HEK293 (cell line): ENCODE measurements around the gene DHRS12.
A peak's percentile ranks its signal among the peaks of the same experiment; 100 is the strongest.

Source experiments
- MYNN ChIP-seq: fragments of 450-650 bp; formaldehyde crosslinking; IDR thresholded peaks from 2 replicates; pipeline ENCODE4 v1.5.1; 2016; ENCODE audit warnings: missing biosample characterization, missing genetic modification characterization, borderline replicate concordance
- OSR2 ChIP-seq: fragments of 450-650 bp; formaldehyde crosslinking; IDR thresholded peaks from 2 replicates; pipeline ENCODE4 v1.5.1; 2016; ENCODE audit warnings: missing biosample characterization, missing genetic modification characterization
- PRDM1 ChIP-seq: fragments of 450-650 bp; formaldehyde crosslinking; IDR thresholded peaks from 2 replicates; pipeline ENCODE4; 2016; ENCODE audit warnings: missing biosample characterization, missing genetic modification characterization
- PRDM4 ChIP-seq: fragments of 450-650 bp; formaldehyde crosslinking; IDR thresholded peaks from 2 replicates; pipeline ENCODE4 v1.5.1; 2017; ENCODE audit warnings: missing biosample characterization, missing genetic modification characterization
- PRDM6 ChIP-seq: fragments of 450-650 bp; formaldehyde crosslinking; IDR thresholded peaks from 2 replicates; pipeline ENCODE4 v1.5.1; 2017; ENCODE audit warnings: missing biosample characterization, missing genetic modification characterization
- SALL2 ChIP-seq: fragments of 450-650 bp; formaldehyde crosslinking; IDR thresholded peaks from 2 replicates; pipeline ENCODE4 v1.5.0; 2017; ENCODE audit warnings: missing biosample characterization, mild to moderate bottlenecking, missing genetic modification characterization, borderline replicate concordance
- SP3 ChIP-seq: fragments of 450-650 bp; formaldehyde crosslinking; IDR thresholded peaks from 2 replicates; pipeline ENCODE4 v1.5.1; 2016; ENCODE audit warnings: missing biosample characterization, missing genetic modification characterization
- SP7 ChIP-seq: fragments of 450-650 bp; formaldehyde crosslinking; IDR thresholded peaks from 2 replicates; pipeline ENCODE4 v1.5.1; 2016; ENCODE audit warnings: missing biosample characterization, missing genetic modification characterization
- ZBTB7A ChIP-seq: fragments of 450-650 bp; formaldehyde crosslinking; IDR thresholded peaks from 2 replicates; pipeline ENCODE4 v1.5.1; 2016; ENCODE audit warnings: low read depth, missing biosample characterization, missing genetic modification characterization
- ZFP37 ChIP-seq: fragments of 450-650 bp; formaldehyde crosslinking; IDR thresholded peaks from 2 replicates; pipeline ENCODE4 v1.5.1; 2016; ENCODE audit warnings: missing biosample characterization, missing genetic modification characterization
- ZNF140 ChIP-seq: fragments of 450-650 bp; formaldehyde crosslinking; IDR thresholded peaks from 2 replicates; pipeline ENCODE4 v1.5.1; 2016; ENCODE audit warnings: missing biosample characterization, missing genetic modification characterization
- ZNF2 ChIP-seq: fragments of 450-650 bp; formaldehyde crosslinking; IDR thresholded peaks from 2 replicates; pipeline ENCODE4 v1.5.1; 2016; ENCODE audit warnings: missing biosample characterization, missing genetic modification characterization
- ZNF221 ChIP-seq: fragments of 450-650 bp; formaldehyde crosslinking; IDR thresholded peaks from 2 replicates; pipeline ENCODE4 v1.5.1; 2017; ENCODE audit warnings: missing biosample characterization, missing genetic modification characterization, borderline replicate concordance
- ZNF24 ChIP-seq: fragments of 450-650 bp; formaldehyde crosslinking; IDR thresholded peaks from 2 replicates; pipeline ENCODE4 v1.5.1; 2016; ENCODE audit warnings: missing biosample characterization, missing genetic modification characterization
- ZNF248 ChIP-seq: fragments of 450-650 bp; formaldehyde crosslinking; IDR thresholded peaks from 2 replicates; pipeline ENCODE4 v1.5.1; 2017; ENCODE audit warnings: missing biosample characterization, missing genetic modification characterization
- ZNF324 ChIP-seq: fragments of 450-650 bp; formaldehyde crosslinking; IDR thresholded peaks from 2 replicates; pipeline ENCODE4 v1.5.1; 2016; ENCODE audit warnings: missing biosample characterization, missing genetic modification characterization
- ZNF366 ChIP-seq: fragments of 450-650 bp; formaldehyde crosslinking; conservative IDR thresholded peaks from 2 replicates; pipeline ENCODE4 v1.5.1; 2016; ENCODE audit warnings: missing biosample characterization, missing genetic modification characterization
- ZNF394 ChIP-seq: fragments of 450-650 bp; formaldehyde crosslinking; IDR thresholded peaks from 2 replicates; pipeline ENCODE4 v1.5.1; 2016; ENCODE audit warnings: missing biosample characterization, missing genetic modification characterization, mild to moderate bottlenecking, moderate library complexity, borderline replicate concordance
- ZNF416 ChIP-seq: fragments of 450-650 bp; formaldehyde crosslinking; IDR thresholded peaks from 2 replicates; pipeline ENCODE4 v1.5.1; 2016; ENCODE audit warnings: missing biosample characterization, missing genetic modification characterization
- ZNF510 ChIP-seq: fragments of 450-650 bp; formaldehyde crosslinking; IDR thresholded peaks from 2 replicates; pipeline ENCODE4 v1.5.1; 2018; ENCODE audit warnings: mild to moderate bottlenecking, missing genetic modification characterization, missing biosample characterization; ENCODE audit not compliant: insufficient replicate concordance
- ZNF558 ChIP-seq: fragments of 450-650 bp; formaldehyde crosslinking; IDR thresholded peaks from 2 replicates; pipeline ENCODE4 v1.5.1; 2016; ENCODE audit warnings: missing biosample characterization, missing genetic modification characterization
- ZNF596 ChIP-seq: fragments of 450-650 bp; IDR thresholded peaks from 2 replicates; pipeline ENCODE4 v1.5.0; 2018; ENCODE audit warnings: missing biosample characterization, mild to moderate bottlenecking, missing genetic modification characterization, moderate library complexity
- ZNF600 ChIP-seq: fragments of 450-650 bp; formaldehyde crosslinking; IDR thresholded peaks from 2 replicates; pipeline ENCODE4 v1.5.1; 2016; ENCODE audit warnings: missing biosample characterization, missing genetic modification characterization
- ZNF624 ChIP-seq: fragments of 450-650 bp; formaldehyde crosslinking; IDR thresholded peaks from 2 replicates; pipeline ENCODE4 v1.5.1; 2017; ENCODE audit warnings: missing biosample characterization, missing genetic modification characterization
- ZNF658 ChIP-seq: fragments of 450-650 bp; formaldehyde crosslinking; IDR thresholded peaks from 2 replicates; pipeline ENCODE4; 2016; ENCODE audit warnings: missing biosample characterization, missing genetic modification characterization
- ZNF785 ChIP-seq: fragments of 450-650 bp; formaldehyde crosslinking; IDR thresholded peaks from 2 replicates; pipeline ENCODE4 v1.5.1; 2016; ENCODE audit warnings: missing biosample characterization, missing genetic modification characterization
- ZNF837 ChIP-seq: fragments of 450-650 bp; formaldehyde crosslinking; IDR thresholded peaks from 2 replicates; pipeline ENCODE4 v1.5.1; 2016; ENCODE audit warnings: missing biosample characterization, missing genetic modification characterization
- ZSCAN23 ChIP-seq: fragments of 450-650 bp; formaldehyde crosslinking; IDR thresholded peaks from 2 replicates; pipeline ENCODE4 v1.5.1; 2016; ENCODE audit warnings: missing biosample characterization, missing genetic modification characterization
- TF ChIP-seq, protein P1 (sequence below): fragments of 450-650 bp; formaldehyde crosslinking; IDR thresholded peaks from 2 replicates; pipeline ENCODE4 v1.5.1; 2016; ENCODE audit warnings: missing biosample characterization, missing genetic modification characterization
- TF ChIP-seq, protein P2 (sequence below): fragments of 450-650 bp; formaldehyde crosslinking; optimal IDR thresholded peaks from 2 replicates; pipeline ENCODE3; 2016; ENCODE audit warnings: missing biosample characterization, mild to moderate bottlenecking, missing genetic modification characterization
- TF ChIP-seq, protein P3 (sequence below): fragments of 450-650 bp; formaldehyde crosslinking; IDR thresholded peaks from 2 replicates; pipeline ENCODE4 v1.5.1; 2016; ENCODE audit warnings: missing biosample characterization, missing genetic modification characterization

Gene DHRS12

GRCh38 chr13:51785712-51786424 lies 18.1 kb downstream of the DHRS12 start (continued):
- peak; percentile 71 for TF ChIP-seq MYNN (tag by site-specific recombination)
- TF ChIP-seq ZNF837 (tag by site-specific recombination), result no peak
- no peak for TF ChIP-seq ZNF2 (tag by site-specific recombination)
- TF ChIP-seq ZNF510 (tag by site-specific recombination), result no peak
- TF ChIP-seq, protein P1, sequence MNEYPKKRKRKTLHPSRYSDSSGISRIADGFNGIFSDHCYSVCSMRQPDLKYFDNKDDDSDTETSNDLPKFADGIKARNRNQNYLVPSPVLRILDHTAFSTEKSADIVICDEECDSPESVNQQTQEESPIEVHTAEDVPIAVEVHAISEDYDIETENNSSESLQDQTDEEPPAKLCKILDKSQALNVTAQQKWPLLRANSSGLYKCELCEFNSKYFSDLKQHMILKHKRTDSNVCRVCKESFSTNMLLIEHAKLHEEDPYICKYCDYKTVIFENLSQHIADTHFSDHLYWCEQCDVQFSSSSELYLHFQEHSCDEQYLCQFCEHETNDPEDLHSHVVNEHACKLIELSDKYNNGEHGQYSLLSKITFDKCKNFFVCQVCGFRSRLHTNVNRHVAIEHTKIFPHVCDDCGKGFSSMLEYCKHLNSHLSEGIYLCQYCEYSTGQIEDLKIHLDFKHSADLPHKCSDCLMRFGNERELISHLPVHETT, result peak; percentile 46; the same call in 1 of the 2 replicates
- TF ChIP-seq PRDM1 (tag by site-specific recombination), result peak; percentile 80
- no peak for TF ChIP-seq ZNF416 (tag by site-specific recombination)
- peak; percentile 95 for TF ChIP-seq OSR2
- peak; percentile 73; the same call in 1 of the 2 replicates for TF ChIP-seq ZNF558 (tag by site-specific recombination)
- TF ChIP-seq SP3 (tag by site-specific recombination), result no peak
- peak; percentile 30; the same call in 1 of the 2 replicates for TF ChIP-seq ZNF394 (tag by site-specific recombination)
- TF ChIP-seq ZNF140 (tag by site-specific recombination), result peak; percentile 40; the same call in 1 of the 2 replicates
- TF ChIP-seq PRDM6 (tag by site-specific recombination), result peak; percentile 58
- 0 out of 2 replicates have a peak, but pooled peaks have one; percentile 26 for TF ChIP-seq ZNF596
- TF ChIP-seq ZBTB7A (tag by site-specific recombination), result no peak
- peak; percentile 61 for TF ChIP-seq ZNF366
- TF ChIP-seq, protein P2, sequence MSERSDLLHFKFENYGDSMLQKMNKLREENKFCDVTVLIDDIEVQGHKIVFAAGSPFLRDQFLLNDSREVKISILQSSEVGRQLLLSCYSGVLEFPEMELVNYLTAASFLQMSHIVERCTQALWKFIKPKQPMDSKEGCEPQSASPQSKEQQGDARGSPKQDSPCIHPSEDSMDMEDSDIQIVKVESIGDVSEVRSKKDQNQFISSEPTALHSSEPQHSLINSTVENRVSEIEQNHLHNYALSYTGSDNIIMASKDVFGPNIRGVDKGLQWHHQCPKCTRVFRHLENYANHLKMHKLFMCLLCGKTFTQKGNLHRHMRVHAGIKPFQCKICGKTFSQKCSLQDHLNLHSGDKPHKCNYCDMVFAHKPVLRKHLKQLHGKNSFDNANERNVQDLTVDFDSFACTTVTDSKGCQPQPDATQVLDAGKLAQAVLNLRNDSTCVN (tag by site-specific recombination), result peak; percentile 19
- peak; percentile 80 for TF ChIP-seq ZNF600 (tag by site-specific recombination)
- no peak for TF ChIP-seq ZNF658 (tag by site-specific recombination)
- peak; percentile 71 for TF ChIP-seq PRDM4 (tag by site-specific recombination)
- TF ChIP-seq ZNF248 (tag by site-specific recombination), result no peak
- TF ChIP-seq ZNF785 (tag by site-specific recombination), result no peak
- TF ChIP-seq SP7, result peak; percentile 81
- no peak for TF ChIP-seq ZNF624
- 0 out of 2 replicates have a peak, but pooled peaks have one; percentile 32 for TF ChIP-seq ZFP37 (tag by site-specific recombination)
- peak; percentile 81 for TF ChIP-seq ZNF324 (tag by site-specific recombination)
- TF ChIP-seq ZSCAN23 (tag by site-specific recombination), result peak; percentile 57; the same call in 1 of the 2 replicates
- TF ChIP-seq SALL2, result no peak
- TF ChIP-seq ZNF24 (tag by site-specific recombination), result peak; percentile 79; the same call in 1 of the 2 replicates
- TF ChIP-seq ZNF221 (tag by site-specific recombination), result no peak
- TF ChIP-seq, protein P3, sequence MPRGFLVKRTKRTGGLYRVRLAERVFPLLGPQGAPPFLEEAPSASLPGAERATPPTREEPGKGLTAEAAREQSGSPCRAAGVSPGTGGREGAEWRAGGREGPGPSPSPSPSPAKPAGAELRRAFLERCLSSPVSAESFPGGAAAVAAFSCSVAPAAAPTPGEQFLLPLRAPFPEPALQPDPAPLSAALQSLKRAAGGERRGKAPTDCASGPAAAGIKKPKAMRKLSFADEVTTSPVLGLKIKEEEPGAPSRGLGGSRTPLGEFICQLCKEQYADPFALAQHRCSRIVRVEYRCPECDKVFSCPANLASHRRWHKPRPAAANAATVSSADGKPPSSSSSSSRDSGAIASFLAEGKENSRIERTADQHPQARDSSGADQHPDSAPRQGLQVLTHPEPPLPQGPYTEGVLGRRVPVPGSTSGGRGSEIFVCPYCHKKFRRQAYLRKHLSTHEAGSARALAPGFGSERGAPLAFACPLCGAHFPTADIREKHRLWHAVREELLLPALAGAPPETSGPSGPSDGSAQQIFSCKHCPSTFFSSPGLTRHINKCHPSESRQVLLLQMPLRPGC, result peak; percentile 85
